ENCODE data around the gene GSTM4. TPM values are rescaled to one million over a fixed set of nuclear protein-coding genes. Genes with fewer than 3 reads are reported as not detected.
"Not testable (repeated sequence)": the region's sequence is repeated elsewhere in the genome, so short reads cannot be mapped to it uniquely, and the experiment has no call there.

GSTM4 gene
- total RNA-seq, 1 donor from 2014 or later, result 22.6 TPM

- DNase-seq (ENCODE audit: low spot score), result not testable (repeated sequence)
Observed at GRCh38 chr1:109695138-109695537, 39.2 kb downstream of the GSTM4 start.

GRCh38 chr1:109697066-109697465 lies 41.2 kb downstream of the GSTM4 start:
- no peak for DNase-seq (ENCODE audit: low spot score)

- not testable (repeated sequence) for DNase-seq (ENCODE audit: low spot score)
Observed at GRCh38 chr1:109697861-109698260, 42.0 kb downstream of the GSTM4 start.

GRCh38 chr1:109702940-109703339 lies 47.0 kb downstream of the GSTM4 start:
- not testable (repeated sequence) for DNase-seq (ENCODE audit: low spot score)

GRCh38 chr1:109704173-109704572 lies 48.3 kb downstream of the GSTM4 start:
- no peak for DNase-seq (ENCODE audit: low spot score)

GRCh38 chr1:109705411-109705810 lies 49.5 kb downstream of the GSTM4 start:
- DNase-seq (ENCODE audit: low spot score), result no peak

- not testable (repeated sequence) for DNase-seq (ENCODE audit: low spot score)
Observed at GRCh38 chr1:109708949-109709348, 53.0 kb downstream of the GSTM4 start.

- DNase-seq (ENCODE audit: low spot score), result not testable (repeated sequence)
Observed at GRCh38 chr1:109709822-109710221, 53.9 kb downstream of the GSTM4 start.

Other genes starting within 250 kb of the GSTM4 start
- gene PSMA5, start 229.7 kb upstream of the GSTM4 start, total RNA-seq, result 63.9 TPM
- 7.3 TPM for gene SYPL2, start 189.6 kb upstream of the GSTM4 start, total RNA-seq
- gene ATXN7L2, start 172.2 kb upstream of the GSTM4 start, total RNA-seq, result 3.0 TPM
- gene CYB561D1, start 162.0 kb upstream of the GSTM4 start, total RNA-seq, result 8.9 TPM
- gene AMIGO1, start 146.4 kb upstream of the GSTM4 start, total RNA-seq, result 7.4 TPM
- not detected for gene GPR61, start 116.2 kb upstream of the GSTM4 start, total RNA-seq
- gene GNAI3, start 107.5 kb upstream of the GSTM4 start, total RNA-seq, result 8.7 TPM
- gene GNAT2, start 36.5 kb upstream of the GSTM4 start, total RNA-seq, result not detected
- 63.1 TPM for gene AMPD2, start 36.3 kb upstream of the GSTM4 start, total RNA-seq
- gene GSTM2, start 12.0 kb downstream of the GSTM4 start, total RNA-seq, result 51.2 TPM
- not detected for gene GSTM1, start 31.7 kb downstream of the GSTM4 start, total RNA-seq
- gene GSTM5, start 56.2 kb downstream of the GSTM4 start, total RNA-seq, result 13.1 TPM
- gene GSTM3, start 84.9 kb downstream of the GSTM4 start, total RNA-seq, result 16.0 TPM
- gene EPS8L3, start 107.8 kb downstream of the GSTM4 start, total RNA-seq, result 0.58 TPM

Measured in mesenteric fat pad (tissue), 1 donor.